Raji (cell line): ENCODE measurements around the gene GAS2L1.

Experiments
- POLR2A ChIP-seq: IDR thresholded peaks from 2 replicates; pipeline ENCODE4 v1.6.1; 2011; ENCODE audit warnings: low read depth, low read length, control low read depth; ENCODE audit not compliant: insufficient read depth

The GAS2L1 gene

GRCh38 chr22:29312218-29313125 is 6.0 kb downstream of the GAS2L1 start:
- TF ChIP-seq POLR2A = no peak

GRCh38 chr22:29313126-29313575 is 6.7 kb downstream of the GAS2L1 start:
- no peak for TF ChIP-seq POLR2A

GRCh38 chr22:29313576-29314466 is 7.4 kb downstream of the GAS2L1 start:
- TF ChIP-seq POLR2A = no peak

- TF ChIP-seq POLR2A = no peak
These were observed 8.3 kb downstream of the GAS2L1 start for GRCh38 chr22:29314537-29315285.

GRCh38 chr22:29315286-29316140 is 9.1 kb downstream of the GAS2L1 start, which contains the start of gene RASL10A:
Gene RASL10A (minus strand): TSS chr22:29315697. CDS start chr22:29315246, 451 bp downstream.
- TF ChIP-seq POLR2A = no peak

- no peak for TF ChIP-seq POLR2A
These were observed 9.8 kb downstream of the GAS2L1 start for GRCh38 chr22:29316141-29316828.

GRCh38 chr22:29317827-29318454 is 11.5 kb downstream of the GAS2L1 start:
- TF ChIP-seq POLR2A = no peak

GRCh38 chr22:29319072-29319471 is 12.6 kb downstream of the GAS2L1 start:
- no peak for TF ChIP-seq POLR2A

GRCh38 chr22:29320546-29320945 is 14.1 kb downstream of the GAS2L1 start:
- TF ChIP-seq POLR2A = no peak

GRCh38 chr22:29323641-29324040 is 17.2 kb downstream of the GAS2L1 start:
- TF ChIP-seq POLR2A = no peak

GRCh38 chr22:29325356-29325755 is 18.9 kb downstream of the GAS2L1 start:
- TF ChIP-seq POLR2A = no peak

- TF ChIP-seq POLR2A = no peak
These were observed 19.4 kb downstream of the GAS2L1 start for GRCh38 chr22:29325785-29326315.

- TF ChIP-seq POLR2A = no peak
These were observed 20.0 kb downstream of the GAS2L1 start for GRCh38 chr22:29326481-29326880.
